ENCODE data around the gene SLC39A3. TPM values are rescaled to one million over a fixed set of nuclear protein-coding genes. Genes with fewer than 3 reads are reported as not detected.
"Not testable (repeated sequence)": the region's sequence is repeated elsewhere in the genome, so short reads cannot be mapped to it uniquely, and the experiment has no call there.

SLC39A3 gene
- total RNA-seq, 1 donor from 2014 or later, result 52.2 TPM

- H3K36me3 Mint-ChIP-seq (ENCODE audit: low read depth), result peaks cover 2% of the 10 kb centered on the region
- intact Hi-C loops (cut with micrococcal nuclease), result no loop called here
- no peaks in the 10 kb centered on the region for H3K4me1 Mint-ChIP-seq
- no peak overlapping the region for H3K27ac Mint-ChIP-seq
- H3K4me3 Mint-ChIP-seq, result no peak overlapping the region
- H3K9me3 Mint-ChIP-seq, result peaks cover 11% of the 10 kb centered on the region
- no peak for DNase-seq
- peaks cover 16% of the 10 kb centered on the region for H3K27me3 Mint-ChIP-seq
These were observed 22.8 kb downstream of the SLC39A3 start for GRCh38 chr19:2716722-2717637.

DNA sequence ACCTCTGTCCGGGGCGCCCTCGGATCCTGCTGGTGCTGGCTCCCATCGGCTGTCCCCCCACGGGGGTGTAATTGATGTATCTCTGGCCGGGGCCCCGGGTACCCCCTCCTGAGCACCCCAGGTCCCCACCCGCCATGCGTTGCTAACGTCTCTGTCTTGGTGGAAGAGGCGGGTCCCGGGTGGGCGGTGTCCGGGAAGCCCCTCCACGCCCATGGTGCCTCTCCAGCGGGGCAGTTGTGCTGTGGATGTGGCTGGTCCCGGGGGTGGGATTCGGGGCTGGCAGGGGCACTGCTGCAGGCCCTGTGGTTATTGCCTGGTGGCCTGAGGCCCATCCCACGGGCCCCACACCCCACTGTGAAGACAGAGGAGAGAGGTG, 23.6 kb downstream of the SLC39A3 start:
- intact Hi-C loops (cut with micrococcal nuclease), result no loop called here
- H3K36me3 Mint-ChIP-seq (ENCODE audit: low read depth), result peaks cover 2% of the 10 kb centered on the region
- no peak for DNase-seq
- H3K4me3 Mint-ChIP-seq, result no peak overlapping the region
- peaks cover 11% of the 10 kb centered on the region for H3K9me3 Mint-ChIP-seq
- H3K27ac Mint-ChIP-seq, result no peak overlapping the region
- H3K27me3 Mint-ChIP-seq, result peaks cover 11% of the 10 kb centered on the region
- H3K4me1 Mint-ChIP-seq, result no peaks in the 10 kb centered on the region

DNA sequence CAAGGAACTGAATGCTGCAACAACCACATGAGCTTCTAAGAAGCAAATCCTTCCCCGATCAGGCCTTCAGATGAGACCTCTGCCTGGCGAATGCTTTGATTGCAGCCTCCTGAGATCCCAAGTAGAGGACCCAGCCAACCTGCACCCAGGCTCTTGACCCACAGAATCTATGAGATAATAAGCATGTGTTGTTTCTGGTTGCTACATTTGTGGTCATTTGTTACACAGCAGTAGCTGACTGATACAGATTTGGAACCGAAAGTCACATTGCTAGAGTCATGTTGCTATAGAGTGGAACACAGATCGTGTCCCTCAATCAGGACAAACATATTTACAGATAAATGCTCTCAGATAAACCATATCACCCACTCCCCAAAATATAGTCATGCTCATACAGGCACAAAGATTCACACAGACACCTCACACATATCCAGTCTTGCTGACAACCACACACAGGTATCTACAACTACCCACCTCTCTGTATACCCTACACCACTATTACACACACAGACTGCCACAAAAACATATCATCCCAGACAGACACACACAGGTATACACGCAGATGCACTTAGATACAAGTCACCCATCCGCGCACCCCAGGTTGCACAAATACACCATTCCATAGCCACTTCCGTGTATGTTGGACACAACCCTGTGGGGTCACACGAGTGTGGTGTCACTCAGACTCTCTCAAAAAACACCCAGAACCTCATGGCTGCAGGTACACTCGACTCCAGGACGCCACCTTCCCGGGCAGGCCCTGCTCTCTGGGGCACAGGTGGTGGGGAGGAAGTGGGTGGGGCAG, 24.1 kb downstream of the SLC39A3 start:
- no peaks in the 10 kb centered on the region for H3K4me1 Mint-ChIP-seq
- no peak overlapping the region for H3K4me3 Mint-ChIP-seq
- intact Hi-C loops (cut with micrococcal nuclease), result no loop called here
- peaks cover 2% of the 10 kb centered on the region for H3K36me3 Mint-ChIP-seq (ENCODE audit: low read depth)
- H3K27ac Mint-ChIP-seq, result no peak overlapping the region
- H3K27me3 Mint-ChIP-seq, result peaks cover 11% of the 10 kb centered on the region
- H3K9me3 Mint-ChIP-seq, result peaks cover 11% of the 10 kb centered on the region
- DNase-seq, result no peak

DNA sequence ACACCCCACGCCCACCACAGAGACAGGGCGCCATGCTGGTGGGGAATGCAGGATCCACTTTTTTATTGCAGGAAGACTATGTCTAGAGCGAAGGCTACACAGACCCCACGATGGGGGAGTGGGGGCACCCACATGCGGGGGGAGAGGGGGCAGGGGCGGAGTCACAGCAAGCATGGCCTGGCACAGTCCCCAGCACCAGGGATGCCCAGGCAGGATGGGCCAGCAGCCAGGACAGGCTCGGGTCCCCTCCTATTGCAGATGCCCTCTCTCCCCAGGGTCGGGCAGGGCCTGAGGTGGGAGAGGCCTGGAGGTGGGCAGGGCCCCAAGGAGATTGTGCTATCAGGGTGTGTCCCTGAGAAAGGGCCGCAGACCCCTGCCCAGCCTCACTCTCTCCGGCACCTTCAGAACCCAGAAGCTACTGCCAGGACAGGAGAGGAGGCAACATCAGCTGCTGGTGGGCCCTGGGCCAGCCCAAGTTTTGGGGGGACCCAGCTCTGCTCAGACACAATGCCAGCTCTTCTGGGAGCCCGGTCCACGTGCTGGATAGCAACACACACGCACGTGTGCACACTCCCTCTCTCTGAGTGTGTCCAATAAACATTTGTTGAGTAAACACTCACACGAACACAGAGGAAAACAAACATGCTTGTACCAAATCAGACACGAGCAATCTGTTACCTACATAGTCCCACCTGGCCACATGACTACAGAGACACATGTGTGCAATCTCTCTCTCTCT, 25.1 kb downstream of the SLC39A3 start:
- no peak for DNase-seq
- H3K27ac Mint-ChIP-seq, result no peak overlapping the region
- peaks cover 11% of the 10 kb centered on the region for H3K9me3 Mint-ChIP-seq
- intact Hi-C loops (cut with micrococcal nuclease), result no loop called here
- H3K36me3 Mint-ChIP-seq (ENCODE audit: low read depth), result peaks cover 2% of the 10 kb centered on the region
- H3K4me3 Mint-ChIP-seq, result no peak overlapping the region
- peaks cover 6% of the 10 kb centered on the region for H3K27me3 Mint-ChIP-seq
- H3K4me1 Mint-ChIP-seq, result no peaks in the 10 kb centered on the region

DNA sequence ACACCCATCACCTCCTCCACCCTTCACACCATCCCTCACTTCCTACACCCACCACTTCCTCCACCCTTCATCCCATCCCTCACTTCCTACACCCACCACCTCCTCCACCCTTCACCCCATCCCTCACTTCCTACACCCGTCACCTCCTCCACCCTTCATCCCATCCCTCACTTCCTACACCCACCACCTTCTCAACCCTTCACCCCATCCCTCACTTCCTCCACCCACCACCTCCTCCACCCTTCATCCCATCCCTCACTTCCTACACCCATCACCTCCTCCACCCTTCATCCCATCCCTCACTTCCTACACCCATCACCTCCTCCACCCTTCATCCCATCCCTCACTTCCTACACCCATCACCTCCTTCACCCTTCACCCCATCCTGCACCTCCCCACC, 25.7 kb downstream of the SLC39A3 start:
- H3K9me3 Mint-ChIP-seq, result peaks cover 11% of the 10 kb centered on the region
- DNase-seq; H3K36me3 Mint-ChIP-seq (ENCODE audit: low read depth); H3K4me3 Mint-ChIP-seq; intact Hi-C loops (cut with micrococcal nuclease); H3K27me3 Mint-ChIP-seq; H3K4me1 Mint-ChIP-seq; H3K27ac Mint-ChIP-seq: not testable (repeated sequence)

DNA sequence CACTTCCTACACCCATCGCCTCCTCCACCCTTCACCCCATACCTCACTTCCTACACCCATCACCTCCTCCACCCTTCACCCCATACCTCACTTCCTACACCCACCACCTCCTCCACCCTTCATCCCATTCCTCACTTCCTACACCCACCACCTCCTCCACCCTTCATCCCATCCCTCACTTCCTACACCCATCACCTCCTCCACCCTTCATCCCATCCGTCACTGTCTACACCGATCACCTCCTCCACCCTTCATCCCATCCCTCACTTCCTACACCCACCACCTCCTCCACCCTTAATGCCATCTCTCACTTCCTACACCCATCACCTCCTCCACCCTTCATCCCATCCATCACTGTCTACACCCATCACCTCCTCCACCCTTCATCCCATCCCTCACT, 26.6 kb downstream of the SLC39A3 start:
- not testable (repeated sequence) for H3K36me3 Mint-ChIP-seq (ENCODE audit: low read depth)

GRCh38 chr19:2711875-2712205, 28.0 kb downstream of the SLC39A3 start:
- no peaks in the 10 kb centered on the region for H3K4me1 Mint-ChIP-seq
- no peak overlapping the region for H3K4me3 Mint-ChIP-seq
- H3K36me3 Mint-ChIP-seq (ENCODE audit: low read depth), result peaks cover 2% of the 10 kb centered on the region
- H3K27ac Mint-ChIP-seq, result no peak overlapping the region
- no peak for DNase-seq
- no peaks in the 10 kb centered on the region for H3K27me3 Mint-ChIP-seq
- intact Hi-C loops (cut with micrococcal nuclease), result no loop called here
- peaks cover 11% of the 10 kb centered on the region for H3K9me3 Mint-ChIP-seq

More for the DNA sequence above, 26.6 kb downstream of the SLC39A3 start:
- H3K4me1 Mint-ChIP-seq; intact Hi-C loops (cut with micrococcal nuclease); H3K27ac Mint-ChIP-seq; H3K27me3 Mint-ChIP-seq; H3K4me3 Mint-ChIP-seq; DNase-seq: not testable (repeated sequence)
- peaks cover 11% of the 10 kb centered on the region for H3K9me3 Mint-ChIP-seq

DNA sequence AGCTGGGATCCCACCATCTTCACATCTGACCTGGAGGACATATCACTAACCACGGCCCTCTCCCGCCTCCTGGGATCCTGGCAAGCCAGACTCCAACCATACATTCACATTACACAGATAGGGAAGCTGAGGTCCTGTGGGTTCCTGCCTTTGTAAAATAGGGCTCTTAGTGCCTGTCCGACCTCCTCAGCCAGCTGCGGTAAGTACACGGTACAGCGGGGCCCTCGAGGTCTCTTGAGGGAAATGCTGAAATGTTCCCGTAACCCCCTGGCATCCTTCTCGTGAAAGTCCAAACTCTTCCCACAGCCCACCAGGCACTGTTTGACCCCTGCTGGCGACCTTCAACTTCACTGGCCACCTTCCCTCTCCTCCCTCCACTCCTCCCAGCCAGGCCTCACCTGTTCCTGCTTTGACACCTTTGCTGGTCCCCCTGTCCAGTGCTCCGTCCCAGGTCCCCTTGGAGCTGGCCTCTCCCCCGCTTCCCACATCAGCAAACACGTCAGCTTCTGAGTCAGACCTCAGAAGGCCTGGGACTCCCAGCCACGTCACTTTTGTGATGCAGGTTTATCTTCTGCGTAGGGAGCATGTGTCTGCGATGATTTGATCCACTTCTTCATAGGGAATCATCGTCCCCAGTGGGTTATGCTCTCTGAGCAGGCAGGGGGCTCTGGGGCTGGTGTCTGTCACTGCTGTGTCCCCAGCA, 28.5 kb downstream of the SLC39A3 start:
- no peak overlapping the region for H3K4me3 Mint-ChIP-seq
- no peak for DNase-seq
- H3K9me3 Mint-ChIP-seq, result peaks cover 11% of the 10 kb centered on the region
- no peaks in the 10 kb centered on the region for H3K27me3 Mint-ChIP-seq
- H3K4me1 Mint-ChIP-seq, result no peaks in the 10 kb centered on the region
- intact Hi-C loops (cut with micrococcal nuclease), result no loop called here
- H3K27ac Mint-ChIP-seq, result no peak overlapping the region
- H3K36me3 Mint-ChIP-seq (ENCODE audit: low read depth), result peaks cover 2% of the 10 kb centered on the region

DNA sequence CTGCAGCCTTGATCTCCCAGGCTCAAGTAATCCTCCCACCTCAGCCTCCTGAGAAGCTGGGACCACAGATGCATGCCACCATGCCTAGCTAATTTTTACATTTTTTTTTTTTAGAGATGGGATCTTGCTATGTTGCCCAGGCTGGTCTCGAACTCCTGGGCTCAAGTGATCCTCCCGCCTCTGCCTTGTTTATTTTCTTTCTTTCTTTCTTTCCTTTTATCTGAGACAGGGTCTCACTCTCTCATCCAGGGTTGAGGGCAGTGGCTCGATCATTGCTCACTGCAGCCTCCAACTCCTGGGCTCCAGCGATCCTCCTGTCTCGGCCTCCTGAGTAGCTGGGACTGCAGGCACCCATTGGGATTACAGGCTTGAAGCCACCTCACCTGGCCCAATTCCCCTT, 33.6 kb downstream of the SLC39A3 start:
- no peak overlapping the region for H3K4me3 Mint-ChIP-seq
- H3K27ac Mint-ChIP-seq, result no peak overlapping the region
- intact Hi-C loops (cut with micrococcal nuclease), result no loop called here
- peaks cover 5% of the 10 kb centered on the region for H3K4me1 Mint-ChIP-seq
- DNase-seq, result no peak
- no peaks in the 10 kb centered on the region for H3K9me3 Mint-ChIP-seq
- H3K27me3 Mint-ChIP-seq, result peaks cover 8% of the 10 kb centered on the region
- H3K36me3 Mint-ChIP-seq (ENCODE audit: low read depth), result no peaks in the 10 kb centered on the region

- intact Hi-C loops (cut with micrococcal nuclease), result no loop called here
- no peak overlapping the region for H3K27ac Mint-ChIP-seq
- peaks cover 5% of the 10 kb centered on the region for H3K4me1 Mint-ChIP-seq
- H3K36me3 Mint-ChIP-seq (ENCODE audit: low read depth), result no peaks in the 10 kb centered on the region
- no peaks in the 10 kb centered on the region for H3K9me3 Mint-ChIP-seq
- DNase-seq, result no peak
- H3K27me3 Mint-ChIP-seq, result peaks cover 11% of the 10 kb centered on the region
- no peak overlapping the region for H3K4me3 Mint-ChIP-seq
These were observed 36.1 kb downstream of the SLC39A3 start for GRCh38 chr19:2703691-2704216.

DNA sequence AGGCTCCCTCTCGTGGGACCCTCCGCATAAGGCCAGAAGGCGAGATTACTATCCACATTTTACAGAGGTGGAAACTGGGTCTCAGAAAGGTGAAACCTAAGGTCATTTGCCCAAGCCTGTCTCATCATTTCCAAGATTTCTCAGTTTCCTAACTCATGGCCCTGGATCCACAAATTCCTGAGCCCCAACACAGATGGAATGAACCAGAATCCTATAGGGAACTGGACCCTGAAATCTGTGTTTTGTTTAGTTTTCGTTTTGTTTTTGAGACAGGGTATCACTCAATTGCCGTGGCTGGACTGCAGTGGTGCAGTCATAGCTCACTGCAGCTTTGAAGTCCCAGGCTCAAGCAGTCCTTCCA, 36.8 kb downstream of the SLC39A3 start:
- intact Hi-C loops (cut with micrococcal nuclease), result no loop called here
- Mint-ChIP-seq H3K27ac (no peak overlapping the region), H3K27me3 (peaks cover 11% of the 10 kb centered on the region), H3K4me1 (peaks cover 5% of the 10 kb centered on the region), H3K4me3 (peak overlapping the region; percentile 71), H3K9me3 (no peaks in the 10 kb centered on the region), H3K36me3 (ENCODE audit: low read depth) (no peaks in the 10 kb centered on the region)
- DNase-seq, result no peak

DNA sequence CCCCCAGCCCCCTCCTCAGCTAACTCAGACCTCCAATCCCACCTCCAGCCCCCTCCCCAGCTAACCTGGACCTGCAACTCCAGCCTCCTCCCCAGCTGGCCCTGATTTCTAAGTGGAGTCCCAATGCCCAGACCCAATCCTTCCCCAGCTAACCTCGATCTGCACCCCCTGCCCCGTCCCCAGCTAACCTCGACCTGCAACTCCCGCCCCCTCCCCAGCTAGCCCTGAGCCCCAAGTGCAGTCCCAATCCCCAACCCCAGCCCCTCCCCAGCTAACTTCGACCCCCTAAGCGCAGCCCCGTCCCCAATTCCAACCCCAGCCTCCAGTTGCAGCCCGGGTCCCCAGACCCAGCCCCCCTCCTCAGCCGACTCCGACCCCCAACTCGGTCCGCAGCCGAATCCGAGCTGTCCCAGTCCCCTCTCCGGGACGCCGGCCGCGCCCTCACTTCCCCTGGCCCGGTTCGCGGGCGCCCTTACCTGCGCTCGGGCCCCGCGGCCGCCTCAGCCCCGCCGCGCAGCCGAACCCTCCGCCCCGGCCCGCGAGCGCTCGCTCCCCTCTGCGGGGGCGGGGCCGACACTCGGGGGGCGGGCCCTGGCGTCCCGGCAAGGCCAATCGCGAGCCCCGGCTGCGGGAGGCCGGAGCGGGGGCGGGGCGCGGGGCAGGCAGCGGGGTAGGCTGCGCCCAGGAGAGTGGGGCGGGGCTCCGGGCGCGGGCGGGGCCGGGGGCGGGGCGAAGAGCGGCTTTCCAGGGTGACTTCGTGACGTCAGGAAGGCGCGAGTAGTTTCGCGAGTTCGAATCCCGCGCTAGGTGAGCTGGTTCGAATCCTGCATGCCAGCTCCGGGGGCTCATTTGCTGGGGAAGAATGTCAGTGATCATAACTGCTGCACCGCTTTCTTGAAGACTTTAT, 37.4 kb downstream of the SLC39A3 start, which contains the start of gene GNG7:
Gene GNG7, minus strand, starts transcription at position 525 of the 907 bp plus-strand sequence. CDS start 182,006 bp downstream, outside the sequence.
- intact Hi-C loops (cut with micrococcal nuclease), result no loop called here
- Mint-ChIP-seq H3K9me3 (no peaks in the 10 kb centered on the region), H3K4me3 (peak within 1 kb of the TSS; percentile 71), H3K27me3 (peaks cover 11% of the 10 kb centered on the region), H3K27ac (no peak within 1 kb of the TSS), H3K36me3 (ENCODE audit: low read depth) (no peaks in the 10 kb centered on the region), H3K4me1 (peaks cover 5% of the 10 kb centered on the region)
- peak; percentile 98 for DNase-seq

All from activated CD4-positive, alpha-beta T cell treated with anti-CD3 and anti-CD28 coated beads, Interleukin-2, amount 10 ng/mL, durations not matched to agents 24 days and 14 days (primary cell).